22Rv1 (cell line): ENCODE results near the gene DHCR24.

Experiments
- ZFX ChIP-seq: fragments of 450-650 bp; IDR thresholded peaks from 2 replicates; pipeline ENCODE4 v1.6.1; 2017; ENCODE audit warnings: antibody characterized with exemption, borderline replicate concordance
- TF ChIP-seq, protein P1 (sequence below): fragments of 450-650 bp; IDR thresholded peaks from 2 replicates; pipeline ENCODE4 v1.5.1; 2017; ENCODE audit warnings: mild to moderate bottlenecking

DNA sequence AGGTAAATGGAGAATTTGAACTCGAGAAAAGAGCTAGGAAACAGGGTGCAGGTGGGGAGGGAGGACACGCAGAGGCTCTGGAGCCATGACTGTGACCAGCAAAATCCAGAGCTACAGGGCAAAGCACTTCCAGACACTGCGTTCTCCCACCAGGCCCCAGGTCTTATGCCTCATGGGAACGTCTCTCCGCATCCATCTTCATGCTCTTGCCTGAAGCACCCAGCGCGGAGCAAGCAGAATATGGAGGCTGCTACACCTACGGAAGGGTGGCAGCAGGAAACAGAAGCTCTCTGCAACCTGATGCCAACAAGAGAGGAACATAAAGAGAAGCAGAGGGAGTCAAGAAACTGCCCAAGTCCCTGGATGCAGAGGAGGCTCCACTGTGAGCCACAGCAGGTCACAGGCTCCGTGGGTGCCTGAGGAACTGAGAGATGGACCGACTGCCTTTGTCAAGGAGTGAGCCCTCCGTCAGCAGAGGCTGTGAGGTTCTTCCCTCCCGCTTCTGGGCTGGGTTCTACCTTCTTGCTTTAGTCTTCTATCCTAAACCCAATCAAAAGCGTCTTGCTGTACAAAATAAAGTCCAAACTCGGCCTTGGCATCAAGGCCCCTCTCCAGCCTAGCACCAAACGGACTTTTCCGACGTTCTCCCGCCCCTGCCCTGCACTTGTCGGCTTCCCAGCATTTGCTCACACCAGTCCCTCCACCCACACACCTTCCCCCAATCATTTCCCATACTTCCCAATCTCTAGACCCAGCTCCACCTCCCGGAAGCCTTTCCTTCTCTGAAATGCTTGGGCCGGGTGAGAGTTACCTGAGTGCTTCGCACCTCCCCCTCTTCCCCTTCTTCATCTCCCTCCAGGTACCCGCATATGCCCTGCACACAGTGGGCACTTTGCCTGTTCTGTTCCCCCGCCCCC, 930 bp downstream of the DHCR24 start:
- TF ChIP-seq, protein P1, sequence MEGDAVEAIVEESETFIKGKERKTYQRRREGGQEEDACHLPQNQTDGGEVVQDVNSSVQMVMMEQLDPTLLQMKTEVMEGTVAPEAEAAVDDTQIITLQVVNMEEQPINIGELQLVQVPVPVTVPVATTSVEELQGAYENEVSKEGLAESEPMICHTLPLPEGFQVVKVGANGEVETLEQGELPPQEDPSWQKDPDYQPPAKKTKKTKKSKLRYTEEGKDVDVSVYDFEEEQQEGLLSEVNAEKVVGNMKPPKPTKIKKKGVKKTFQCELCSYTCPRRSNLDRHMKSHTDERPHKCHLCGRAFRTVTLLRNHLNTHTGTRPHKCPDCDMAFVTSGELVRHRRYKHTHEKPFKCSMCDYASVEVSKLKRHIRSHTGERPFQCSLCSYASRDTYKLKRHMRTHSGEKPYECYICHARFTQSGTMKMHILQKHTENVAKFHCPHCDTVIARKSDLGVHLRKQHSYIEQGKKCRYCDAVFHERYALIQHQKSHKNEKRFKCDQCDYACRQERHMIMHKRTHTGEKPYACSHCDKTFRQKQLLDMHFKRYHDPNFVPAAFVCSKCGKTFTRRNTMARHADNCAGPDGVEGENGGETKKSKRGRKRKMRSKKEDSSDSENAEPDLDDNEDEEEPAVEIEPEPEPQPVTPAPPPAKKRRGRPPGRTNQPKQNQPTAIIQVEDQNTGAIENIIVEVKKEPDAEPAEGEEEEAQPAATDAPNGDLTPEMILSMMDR = no peak
- TF ChIP-seq ZFX = no peak
